ENCODE measurements around the gene ZEB1. TPM values are rescaled to one million over a fixed set of nuclear protein-coding genes. Genes with fewer than 3 reads are reported as not detected.

The ZEB1 gene
- total RNA-seq, 1 experiment from 2014 or later: 10.3 TPM

GRCh38 chr10:31479752-31480151 lies 160.7 kb downstream of the ZEB1 start:
- Mint-ChIP-seq H3K27me3 (ENCODE audit: unreplicated experiment) (no peaks in the 10 kb centered on the region), H3K4me1 (ENCODE audit: low read depth, unreplicated experiment) (peaks cover 9% of the 10 kb centered on the region), H3K27ac (ENCODE audit: unreplicated experiment) (no peak overlapping the region), H3K36me3 (ENCODE audit: insufficient read depth, unreplicated experiment) (no peaks in the 10 kb centered on the region), H3K9me3 (ENCODE audit: low read depth, unreplicated experiment) (peaks cover 4% of the 10 kb centered on the region), H3K4me3 (ENCODE audit: low read depth, unreplicated experiment) (no peak overlapping the region)
- no TSS peak for BruUV-seq (replicated peaks)
- TF ChIP-seq CTCF (IDR thresholded peaks at IDR 0.05; ENCODE audit: unreplicated experiment): no peak
- CTCF ChIA-PET: no interaction called here
- intact Hi-C loops (cut with micrococcal nuclease; ENCODE audit: unreplicated experiment): loop anchor here (10.0 kb wide), 1 partner anchor 125 kb away; no protein-coding TSS in a partner anchor
- DNase-seq: no peak

GRCh38 chr10:31483546-31483945 lies 164.5 kb downstream of the ZEB1 start:
- Mint-ChIP-seq H3K4me3 (ENCODE audit: low read depth, unreplicated experiment) (peak overlapping the region; percentile 15), H3K27ac (ENCODE audit: unreplicated experiment) (no peak overlapping the region), H3K9me3 (ENCODE audit: low read depth, unreplicated experiment) (no peaks in the 10 kb centered on the region), H3K27me3 (ENCODE audit: unreplicated experiment) (no peaks in the 10 kb centered on the region), H3K36me3 (ENCODE audit: insufficient read depth, unreplicated experiment) (no peaks in the 10 kb centered on the region), H3K4me1 (ENCODE audit: low read depth, unreplicated experiment) (peaks cover 9% of the 10 kb centered on the region)
- intact Hi-C loops (cut with micrococcal nuclease; ENCODE audit: unreplicated experiment): loop anchor here (10.0 kb wide), 1 partner anchor 129 kb away; no protein-coding TSS in a partner anchor
- CTCF ChIA-PET: interaction anchor here (0.6 kb wide), 1 partner anchor 699 kb away, joined by 9 read pairs; no protein-coding TSS in a partner anchor
- no peak for TF ChIP-seq CTCF (IDR thresholded peaks at IDR 0.05; ENCODE audit: unreplicated experiment)
- BruUV-seq (replicated peaks): no TSS peak
- DNase-seq: no peak

DNA sequence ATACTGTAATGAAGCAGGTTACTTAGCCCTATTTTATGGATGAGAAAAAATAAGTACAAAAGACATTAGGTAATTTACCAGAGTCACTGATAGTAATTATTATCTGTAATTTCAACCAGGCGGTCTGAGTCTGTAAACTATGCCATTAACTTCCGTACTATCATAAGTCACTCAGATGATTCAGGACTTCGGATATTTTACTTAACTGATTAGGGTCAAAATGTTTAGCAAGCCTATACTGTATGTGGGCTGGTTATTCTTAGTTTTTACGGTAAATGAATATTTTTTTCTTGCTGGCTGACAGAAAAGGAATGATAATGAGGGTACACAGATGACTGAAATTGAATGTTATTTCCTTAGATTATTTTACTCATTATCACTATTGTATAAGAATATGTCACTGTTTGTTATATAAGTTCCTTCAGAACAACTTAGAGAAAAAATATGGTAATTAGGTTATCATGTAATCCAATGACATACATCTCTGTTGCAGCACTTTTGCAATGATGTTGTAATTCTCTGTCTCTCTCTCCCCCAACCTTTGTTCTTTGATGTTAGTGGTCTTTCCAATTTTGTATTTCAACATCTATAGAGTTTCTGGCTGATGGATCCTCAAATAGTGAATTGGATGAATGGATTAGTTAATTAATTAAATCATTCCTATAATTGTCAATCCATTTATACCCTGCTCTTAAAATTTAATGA lies 165.6 kb downstream of the ZEB1 start:
- BruUV-seq (replicated peaks): no TSS peak
- Mint-ChIP-seq H3K9me3 (ENCODE audit: low read depth, unreplicated experiment) (no peaks in the 10 kb centered on the region), H3K36me3 (ENCODE audit: insufficient read depth, unreplicated experiment) (no peaks in the 10 kb centered on the region), H3K4me3 (ENCODE audit: low read depth, unreplicated experiment) (no peak overlapping the region), H3K27ac (ENCODE audit: unreplicated experiment) (no peak overlapping the region), H3K27me3 (ENCODE audit: unreplicated experiment) (no peaks in the 10 kb centered on the region), H3K4me1 (ENCODE audit: low read depth, unreplicated experiment) (peaks cover 9% of the 10 kb centered on the region)
- CTCF ChIA-PET: no interaction called here
- no peak for DNase-seq
- intact Hi-C loops (cut with micrococcal nuclease; ENCODE audit: unreplicated experiment): loop anchor here (10.0 kb wide), 1 partner anchor 130 kb away; no protein-coding TSS in a partner anchor
- no peak for TF ChIP-seq CTCF (IDR thresholded peaks at IDR 0.05; ENCODE audit: unreplicated experiment)

DNA sequence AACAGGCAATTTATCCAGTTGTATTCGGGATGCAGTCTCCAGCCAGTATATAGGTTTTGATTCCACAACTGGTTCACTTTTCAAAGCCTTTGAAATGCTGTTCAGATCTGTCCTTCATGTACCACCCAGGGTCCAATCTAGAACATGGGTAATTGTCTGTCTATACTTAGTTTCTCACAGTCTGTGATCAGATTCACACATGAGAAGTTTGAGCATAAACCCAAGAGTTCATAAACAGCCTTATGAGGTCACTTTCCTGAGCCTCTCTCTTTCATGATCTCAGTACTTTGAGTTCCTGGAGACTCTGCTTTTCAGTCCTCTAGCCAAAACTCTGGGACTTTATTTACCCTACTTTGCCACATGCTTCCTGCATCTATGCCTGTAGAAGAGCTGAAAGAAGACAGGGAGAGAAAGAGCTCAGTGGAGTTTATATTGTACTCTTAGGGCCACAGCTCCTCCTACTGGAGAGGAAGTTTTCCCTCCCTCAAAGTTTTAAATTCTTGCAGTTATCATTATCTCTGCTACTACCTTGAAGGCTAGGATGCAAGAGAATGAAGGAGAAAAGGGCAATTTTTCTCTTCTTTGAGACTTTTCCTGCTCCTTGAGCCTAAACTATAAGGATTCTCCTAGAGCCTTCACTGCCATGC lies 172.0 kb downstream of the ZEB1 start:
- Mint-ChIP-seq H3K4me3 (ENCODE audit: low read depth, unreplicated experiment) (no peak overlapping the region), H3K9me3 (ENCODE audit: low read depth, unreplicated experiment) (no peaks in the 10 kb centered on the region), H3K36me3 (ENCODE audit: insufficient read depth, unreplicated experiment) (no peaks in the 10 kb centered on the region), H3K27me3 (ENCODE audit: unreplicated experiment) (no peaks in the 10 kb centered on the region), H3K4me1 (ENCODE audit: low read depth, unreplicated experiment) (no peaks in the 10 kb centered on the region), H3K27ac (ENCODE audit: unreplicated experiment) (no peak overlapping the region)
- intact Hi-C loops (cut with micrococcal nuclease; ENCODE audit: unreplicated experiment): loop anchor here (1.0 to 5.0 kb wide), 3 partner anchors 459 to 739 kb away; partner anchors contain the start of gene ZNF438
- TF ChIP-seq CTCF (IDR thresholded peaks at IDR 0.05; ENCODE audit: unreplicated experiment): peak; percentile 57
- DNase-seq: peak; percentile 37
- BruUV-seq (replicated peaks): no TSS peak
- CTCF ChIA-PET: interaction anchor here (0.7 to 1.3 kb wide), 12 partner anchors 22 to 739 kb away, joined by 3 to 35 read pairs (median 4); partner anchors contain the start of gene ZNF438

Measured in Calu3 (cell line).